ENCODE measurements around the gene CDC42EP3. TPM values are rescaled to one million over a fixed set of nuclear protein-coding genes. Genes with fewer than 3 reads are reported as not detected.

Gene CDC42EP3
- total RNA-seq, 3 donors from 2014 or later = 19.5 to 35.7 (median 35.7) TPM

DNA sequence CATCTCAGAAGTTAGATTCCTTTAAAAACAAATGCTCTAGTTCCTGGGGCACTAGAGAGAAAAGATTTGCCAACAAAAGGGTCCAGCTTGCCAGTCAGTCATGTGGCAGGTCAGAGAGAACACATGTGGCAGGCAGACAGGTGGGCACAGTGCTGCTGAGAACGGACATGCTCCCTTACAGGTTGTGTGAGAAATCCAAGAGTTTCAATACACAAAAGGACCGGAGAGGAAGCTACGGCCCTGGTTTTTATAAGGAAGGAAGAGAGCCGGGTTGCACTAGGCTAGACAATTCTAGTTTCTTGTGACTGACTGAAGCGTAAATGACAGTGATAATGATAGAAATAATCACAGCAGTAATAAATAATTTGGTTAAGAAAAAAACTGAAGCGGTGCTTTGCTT, 18.3 kb downstream of the CDC42EP3 start:
- no peaks in the 10 kb centered on the region for H3K36me3 ChIP-seq
- DNase-seq (ENCODE audit: low spot score in 2 of 2) = no peak
- peak overlapping the region in 1 of 3 donors; percentile 22 for H3K4me3 ChIP-seq
- no peaks in the 10 kb centered on the region for H3K27me3 ChIP-seq
- no peaks in the 10 kb centered on the region for H3K4me1 ChIP-seq
- peak in 1 of 3 donors; percentile 19 for TF ChIP-seq POLR2AphosphoS5 (IDR thresholded peaks at IDR 0.05)
- TF ChIP-seq POLR2A (IDR thresholded peaks at IDR 0.05) = no peak
- H3K27ac ChIP-seq = peak overlapping the region; percentile 58 to 69
- intact Hi-C loops (cut with DNase I; ENCODE audit: low total_unique reads) = no loop called here
- H3K9me3 ChIP-seq = no peaks in the 10 kb centered on the region

- Histone ChIP-seq H3K36me3 (no peaks in the 10 kb centered on the region), H3K27me3 (no peaks in the 10 kb centered on the region), H3K4me3 (no peak overlapping the region), H3K4me1 (no peaks in the 10 kb centered on the region), H3K9me3 (no peaks in the 10 kb centered on the region), H3K27ac (peak overlapping the region in 1 of 2 donors; percentile 61)
- TF ChIP-seq, protein P1, sequence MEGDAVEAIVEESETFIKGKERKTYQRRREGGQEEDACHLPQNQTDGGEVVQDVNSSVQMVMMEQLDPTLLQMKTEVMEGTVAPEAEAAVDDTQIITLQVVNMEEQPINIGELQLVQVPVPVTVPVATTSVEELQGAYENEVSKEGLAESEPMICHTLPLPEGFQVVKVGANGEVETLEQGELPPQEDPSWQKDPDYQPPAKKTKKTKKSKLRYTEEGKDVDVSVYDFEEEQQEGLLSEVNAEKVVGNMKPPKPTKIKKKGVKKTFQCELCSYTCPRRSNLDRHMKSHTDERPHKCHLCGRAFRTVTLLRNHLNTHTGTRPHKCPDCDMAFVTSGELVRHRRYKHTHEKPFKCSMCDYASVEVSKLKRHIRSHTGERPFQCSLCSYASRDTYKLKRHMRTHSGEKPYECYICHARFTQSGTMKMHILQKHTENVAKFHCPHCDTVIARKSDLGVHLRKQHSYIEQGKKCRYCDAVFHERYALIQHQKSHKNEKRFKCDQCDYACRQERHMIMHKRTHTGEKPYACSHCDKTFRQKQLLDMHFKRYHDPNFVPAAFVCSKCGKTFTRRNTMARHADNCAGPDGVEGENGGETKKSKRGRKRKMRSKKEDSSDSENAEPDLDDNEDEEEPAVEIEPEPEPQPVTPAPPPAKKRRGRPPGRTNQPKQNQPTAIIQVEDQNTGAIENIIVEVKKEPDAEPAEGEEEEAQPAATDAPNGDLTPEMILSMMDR (IDR thresholded peaks at IDR 0.05) = no peak
- TF ChIP-seq POLR2AphosphoS5 (IDR thresholded peaks at IDR 0.05) (no peak), POLR2A (IDR thresholded peaks at IDR 0.05) (no peak)
- DNase-seq (ENCODE audit: low spot score in 2 of 2) = no peak
- intact Hi-C loops (cut with DNase I; ENCODE audit: low total_unique reads) = no loop called here
Measured at GRCh38 chr2:37652199-37652640, 19.2 kb downstream of the CDC42EP3 start.

DNA sequence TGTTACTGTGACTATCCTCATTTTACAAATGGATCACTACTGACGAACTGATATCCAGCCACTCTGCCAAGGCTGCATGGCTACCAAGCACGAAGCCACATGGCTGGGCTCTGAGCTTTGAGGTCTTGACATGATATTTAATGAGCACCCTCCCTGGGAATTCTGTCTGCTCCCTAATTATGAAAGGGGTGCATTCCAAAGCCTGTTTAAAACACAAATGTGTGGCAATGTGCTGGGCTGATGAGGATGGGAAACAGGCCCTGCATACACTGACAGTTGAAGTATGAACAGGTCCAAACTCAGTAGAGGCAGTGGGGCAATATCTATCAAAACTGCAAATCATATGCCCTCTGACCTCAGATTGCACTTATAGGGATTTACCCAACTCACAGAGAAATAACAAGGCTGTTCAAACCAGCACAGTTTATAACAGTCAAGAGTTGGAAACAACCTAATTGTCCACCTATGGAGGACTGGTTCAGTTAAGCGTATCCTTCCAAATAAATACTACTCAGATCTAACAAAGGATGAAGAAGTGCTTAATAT, 20.8 kb downstream of the CDC42EP3 start:
- no peaks in the 10 kb centered on the region for H3K36me3 ChIP-seq
- TF ChIP-seq POLR2AphosphoS5 (IDR thresholded peaks at IDR 0.05) (no peak), POLR2A (IDR thresholded peaks at IDR 0.05) (no peak)
- TF ChIP-seq, protein P1 (IDR thresholded peaks at IDR 0.05) = no peak
- peak overlapping the region in 1 of 2 donors; percentile 25 for H3K27ac ChIP-seq
- no peaks in the 10 kb centered on the region for H3K4me1 ChIP-seq
- DNase-seq (ENCODE audit: low spot score in 2 of 2) = no peak
- no peaks in the 10 kb centered on the region for H3K9me3 ChIP-seq
- no peak overlapping the region for H3K4me3 ChIP-seq
- intact Hi-C loops (cut with DNase I; ENCODE audit: low total_unique reads) = no loop called here
- H3K27me3 ChIP-seq = no peaks in the 10 kb centered on the region

- H3K4me1 ChIP-seq = no peaks in the 10 kb centered on the region
- no peaks in the 10 kb centered on the region for H3K27me3 ChIP-seq
- intact Hi-C loops (cut with DNase I; ENCODE audit: low total_unique reads) = no loop called here
- TF ChIP-seq, protein P1 (IDR thresholded peaks at IDR 0.05) = no peak
- no peak for TF ChIP-seq POLR2A (IDR thresholded peaks at IDR 0.05)
- no peak for TF ChIP-seq POLR2AphosphoS5 (IDR thresholded peaks at IDR 0.05)
- H3K36me3 ChIP-seq = no peaks in the 10 kb centered on the region
- DNase-seq (ENCODE audit: low spot score in 2 of 2) = no peak
- H3K9me3 ChIP-seq = no peaks in the 10 kb centered on the region
- H3K27ac ChIP-seq = peak overlapping the region in 1 of 2 donors; percentile 25
- H3K4me3 ChIP-seq = no peak overlapping the region
Measured at GRCh38 chr2:37649518-37649917, 21.9 kb downstream of the CDC42EP3 start.

DNA sequence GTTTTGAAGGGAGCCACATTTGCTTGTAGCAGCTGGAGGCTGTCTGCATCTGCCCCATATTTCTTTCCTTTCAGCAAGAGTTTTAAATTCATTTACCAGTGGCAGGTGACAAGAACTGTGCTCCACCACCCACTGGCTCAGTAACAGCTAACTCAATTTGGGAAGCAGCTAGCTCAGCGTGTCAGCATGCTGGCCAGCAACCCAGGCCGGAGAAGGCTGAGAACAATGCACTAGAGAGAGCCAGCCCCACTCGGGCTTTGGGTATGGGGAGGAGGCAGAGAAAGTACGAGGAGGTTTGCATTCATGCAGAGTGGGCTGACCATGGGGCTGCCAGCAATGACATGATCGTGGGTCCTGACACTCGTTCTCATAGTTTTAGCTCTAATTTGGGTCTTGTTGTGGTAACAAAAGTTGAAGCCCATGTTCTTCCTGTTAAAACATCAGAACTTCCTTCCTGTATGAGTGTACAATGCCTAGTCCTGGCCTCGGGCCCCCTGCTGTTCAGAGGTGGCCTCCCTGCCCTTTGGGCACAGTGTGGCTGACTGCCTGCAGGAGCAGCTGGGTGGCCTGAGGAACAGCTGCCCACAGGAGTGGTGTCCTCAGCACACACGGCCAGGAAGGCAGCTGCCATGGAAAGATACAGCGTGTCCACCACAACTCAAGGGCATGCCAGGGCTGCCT, 23.0 kb downstream of the CDC42EP3 start:
- Histone ChIP-seq H3K9me3 (no peaks in the 10 kb centered on the region), H3K27me3 (no peaks in the 10 kb centered on the region), H3K27ac (peak overlapping the region; percentile 27 to 80), H3K4me1 (no peaks in the 10 kb centered on the region), H3K36me3 (no peaks in the 10 kb centered on the region), H3K4me3 (no peak overlapping the region)
- intact Hi-C loops (cut with DNase I; ENCODE audit: low total_unique reads) = no loop called here
- TF ChIP-seq POLR2A (IDR thresholded peaks at IDR 0.05) (no peak), POLR2AphosphoS5 (IDR thresholded peaks at IDR 0.05) (peak; percentile 28 to 70 (median 32))
- peak in 1 of 2 donors; percentile 52 for DNase-seq (ENCODE audit: low spot score in 2 of 2)

DNA sequence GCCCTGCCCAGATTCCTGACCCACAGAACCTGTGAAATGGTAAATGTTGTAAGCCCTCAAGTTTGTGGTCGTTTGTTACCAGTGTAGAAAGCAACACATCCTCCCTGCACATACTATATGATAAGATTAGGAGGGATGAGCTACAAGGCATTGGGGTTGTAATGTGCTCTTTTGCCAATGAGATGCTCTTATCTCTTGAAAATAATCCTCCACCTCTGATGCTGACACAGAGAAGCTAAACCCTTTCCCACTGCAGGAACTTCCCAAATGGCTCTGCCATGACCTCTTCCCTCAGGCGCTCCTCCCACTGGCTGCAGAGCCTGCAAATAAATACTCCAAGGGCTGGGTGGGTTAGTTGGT, 23.5 kb downstream of the CDC42EP3 start:
- Histone ChIP-seq H3K4me3 (no peak overlapping the region), H3K4me1 (no peaks in the 10 kb centered on the region), H3K9me3 (no peaks in the 10 kb centered on the region), H3K27me3 (no peaks in the 10 kb centered on the region), H3K36me3 (no peaks in the 10 kb centered on the region), H3K27ac (peak overlapping the region; percentile 27 to 80)
- intact Hi-C loops (cut with DNase I; ENCODE audit: low total_unique reads) = no loop called here
- TF ChIP-seq POLR2AphosphoS5 (IDR thresholded peaks at IDR 0.05) (no peak), POLR2A (IDR thresholded peaks at IDR 0.05) (no peak)
- TF ChIP-seq, protein P1 (IDR thresholded peaks at IDR 0.05) = no peak
- no peak for DNase-seq (ENCODE audit: low spot score in 2 of 2)
